Liver (tissue), 9 donors: ENCODE data around the gene CAB39. TPM values are rescaled to one million over a fixed set of nuclear protein-coding genes. Genes with fewer than 3 reads are reported as not detected.
"Not testable (repeated sequence)": the region's sequence is repeated elsewhere in the genome, so short reads cannot be mapped to it uniquely, and the experiment has no call there.

Experiments used
- DNase-seq: peaks from one replicate; pipeline ENCODE4 v3.0.0-alpha.2; 2017; ENCODE audit warnings: low spot score
- H3K27ac ChIP-seq, 2 donors: one replicate each; pipeline ENCODE4 v1.7.0; 2013; ENCODE audit warnings: inconsistent platforms in 2 of 2, low read length in 2 of 2, control low read depth in 1 of 2, low read depth in 1 of 2, mild to moderate bottlenecking in 1 of 2
- H3K27me3 ChIP-seq, 4 donors: one replicate each; pipeline versions ENCODE4 v1.6.1 to v1.7.0; 2013; ENCODE audit warnings: low read length in 3 of 4, inconsistent platforms in 1 of 4, mild to moderate bottlenecking in 1 of 4, moderate library complexity in 1 of 4; ENCODE audit not compliant: control insufficient read depth in 4 of 4, insufficient read depth in 4 of 4
- H3K36me3 ChIP-seq, 4 donors: one replicate each; pipeline versions ENCODE4 v1.6.1 to v1.7.0; 2013; ENCODE audit warnings: low read length in 3 of 4, mild to moderate bottlenecking in 3 of 4, low read depth in 1 of 4, moderate library complexity in 1 of 4; ENCODE audit not compliant: control insufficient read depth in 4 of 4, insufficient read depth in 3 of 4
- H3K4me1 ChIP-seq, 4 donors: one replicate each; pipeline versions ENCODE4 v1.6.1 to v1.7.0; 2013; ENCODE audit warnings: low read length in 3 of 4, mild to moderate bottlenecking in 3 of 4, moderate library complexity in 1 of 4; ENCODE audit not compliant: control insufficient read depth in 4 of 4, insufficient read depth in 4 of 4
- H3K4me3 ChIP-seq, 3 donors: one replicate each; pipeline versions ENCODE4 v1.6.1 to v1.7.0; 2013; ENCODE audit warnings: low read length in 3 of 3, control low read depth in 1 of 3, low read depth in 1 of 3, mild to moderate bottlenecking in 1 of 3
- H3K9ac ChIP-seq, 2 donors: one replicate each; pipeline ENCODE4 v1.7.0; 2013; ENCODE audit warnings: low read length in 2 of 2, mild to moderate bottlenecking in 2 of 2, moderate library complexity in 2 of 2, control low read depth in 1 of 2, low read depth in 1 of 2
- H3K9me3 ChIP-seq, 4 donors: one replicate each; pipeline versions ENCODE4 v1.6.1 to v1.7.0; 2013; ENCODE audit warnings: low read length in 3 of 4; ENCODE audit not compliant: control insufficient read depth in 4 of 4
- EGR1 ChIP-seq, 2 donors: IDR thresholded peaks; 2 replicates each; pipeline ENCODE4 v1.6.1; 2016 to 2018; ENCODE audit warnings: antibody characterized with exemption in 2 of 2, low read depth in 2 of 2
- FOXA1 ChIP-seq: IDR thresholded peaks from 2 replicates; pipeline ENCODE4 v1.6.1; 2016; ENCODE audit warnings: antibody characterized with exemption
- FOXA2 ChIP-seq: IDR thresholded peaks from 2 replicates; pipeline ENCODE4 v1.6.1; 2016; ENCODE audit warnings: antibody characterized with exemption
- GABPA ChIP-seq, 2 donors: IDR thresholded peaks in 1 of 2; conservative IDR thresholded peaks in 1 of 2; 2 replicates each; pipeline ENCODE4 v1.6.1; 2016; ENCODE audit warnings: antibody characterized with exemption in 2 of 2, mild to moderate bottlenecking in 1 of 2, moderate library complexity in 1 of 2
- HNF4A ChIP-seq, 2 donors: conservative IDR thresholded peaks; 2 replicates each; pipeline ENCODE4 v1.6.1; 2016; ENCODE audit warnings: antibody characterized with exemption in 2 of 2, mild to moderate bottlenecking in 2 of 2
- HNF4G ChIP-seq: IDR thresholded peaks from 2 replicates; pipeline ENCODE4 v1.6.1; 2016; ENCODE audit warnings: antibody characterized with exemption
- MAX ChIP-seq: IDR thresholded peaks from 2 replicates; pipeline ENCODE4 v1.6.1; 2016; ENCODE audit warnings: antibody characterized with exemption
- NR2F2 ChIP-seq: IDR thresholded peaks from 2 replicates; pipeline ENCODE4 v1.6.1; 2016; ENCODE audit warnings: antibody characterized with exemption
- RXRA ChIP-seq, 2 donors: IDR thresholded peaks; 2 replicates each; pipeline ENCODE4 v1.6.1; 2017 to 2018; ENCODE audit warnings: antibody characterized with exemption in 2 of 2, mild to moderate bottlenecking in 1 of 2
- SP1 ChIP-seq: IDR thresholded peaks from 2 replicates; pipeline ENCODE4 v1.6.1; 2018; ENCODE audit warnings: antibody characterized with exemption, mild to moderate bottlenecking
- ZBTB33 ChIP-seq: IDR thresholded peaks from 2 replicates; pipeline ENCODE4 v1.6.1; 2016; ENCODE audit warnings: antibody characterized with exemption
- WGBS: extraction: QIAGEN DNeasy Blood & Tissue Kit; methylation state at CpG from one replicate; pipeline ENCODE4 v1.1.7; 2013; 5-methylcytosine and 5-hydroxymethylcytosine counted together
- polyA plus RNA-seq, 2 donors: library from polyadenylated mRNA; stranded (reverse) in 1 of 2; unstranded in 1 of 2; fragments of 200-250 nt in 1 of 2; fragments of >200 nt in 1 of 2; fragmentation: Nextera tagmentation in 1 of 2; extraction: Ambion mirVana in 1 of 2; gene quantifications; one replicate each; pipeline versions ENCODE4 v1.2.1 to v1.2.3, GENCODE V29; 2013 to 2015
- total RNA-seq, 2 donors: library from RNA; depleted of rRNA; stranded (reverse); fragments of >200 nt; gene quantifications; one replicate each; pipeline ENCODE4 v1.2.3, GENCODE V29; 2014
- TF ChIP-seq, protein P1 (sequence below): fragments of 150-350 bp; IDR thresholded peaks from 2 replicates; pipeline ENCODE4 v1.5.1; 2017; ENCODE audit warnings: improper control_type of control experiment, low read depth, low read length; ENCODE audit not compliant: missing input control
- TF ChIP-seq, protein P2 (sequence below): IDR thresholded peaks from 2 replicates; pipeline ENCODE4 v1.6.1; 2016; ENCODE audit warnings: antibody characterized with exemption, mild to moderate bottlenecking
- donor health status: healthy.
- donor health status: healthy.
- donor health status: healthy.
- donor health status: healthy.
- donor health status: healthy.

Gene CAB39
- total and polyA plus RNA-seq, 4 donors, result 9.2 to 39.8 (median 26.5) TPM

GRCh38 chr2:230723363-230723762 lies 10.7 kb downstream of the CAB39 start (continued):
- no peak for TF ChIP-seq MAX
- no peak for TF ChIP-seq RXRA (IDR thresholded peaks at IDR 0.05)
- TF ChIP-seq EGR1 (IDR thresholded peaks at IDR 0.05; ENCODE audit: low read depth in 2 of 2), result no peak
- TF ChIP-seq, protein P1, sequence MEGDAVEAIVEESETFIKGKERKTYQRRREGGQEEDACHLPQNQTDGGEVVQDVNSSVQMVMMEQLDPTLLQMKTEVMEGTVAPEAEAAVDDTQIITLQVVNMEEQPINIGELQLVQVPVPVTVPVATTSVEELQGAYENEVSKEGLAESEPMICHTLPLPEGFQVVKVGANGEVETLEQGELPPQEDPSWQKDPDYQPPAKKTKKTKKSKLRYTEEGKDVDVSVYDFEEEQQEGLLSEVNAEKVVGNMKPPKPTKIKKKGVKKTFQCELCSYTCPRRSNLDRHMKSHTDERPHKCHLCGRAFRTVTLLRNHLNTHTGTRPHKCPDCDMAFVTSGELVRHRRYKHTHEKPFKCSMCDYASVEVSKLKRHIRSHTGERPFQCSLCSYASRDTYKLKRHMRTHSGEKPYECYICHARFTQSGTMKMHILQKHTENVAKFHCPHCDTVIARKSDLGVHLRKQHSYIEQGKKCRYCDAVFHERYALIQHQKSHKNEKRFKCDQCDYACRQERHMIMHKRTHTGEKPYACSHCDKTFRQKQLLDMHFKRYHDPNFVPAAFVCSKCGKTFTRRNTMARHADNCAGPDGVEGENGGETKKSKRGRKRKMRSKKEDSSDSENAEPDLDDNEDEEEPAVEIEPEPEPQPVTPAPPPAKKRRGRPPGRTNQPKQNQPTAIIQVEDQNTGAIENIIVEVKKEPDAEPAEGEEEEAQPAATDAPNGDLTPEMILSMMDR, result no peak

GRCh38 chr2:230724957-230725356 lies 12.3 kb downstream of the CAB39 start:
- not testable (repeated sequence) for H3K4me3 ChIP-seq, H3K27ac ChIP-seq, DNase-seq, H3K4me1 ChIP-seq, H3K9ac ChIP-seq, H3K9me3 ChIP-seq, H3K36me3 ChIP-seq, H3K27me3 ChIP-seq
- WGBS, result 98% methylated on average over 14 of the region's 14 CpGs

DNA sequence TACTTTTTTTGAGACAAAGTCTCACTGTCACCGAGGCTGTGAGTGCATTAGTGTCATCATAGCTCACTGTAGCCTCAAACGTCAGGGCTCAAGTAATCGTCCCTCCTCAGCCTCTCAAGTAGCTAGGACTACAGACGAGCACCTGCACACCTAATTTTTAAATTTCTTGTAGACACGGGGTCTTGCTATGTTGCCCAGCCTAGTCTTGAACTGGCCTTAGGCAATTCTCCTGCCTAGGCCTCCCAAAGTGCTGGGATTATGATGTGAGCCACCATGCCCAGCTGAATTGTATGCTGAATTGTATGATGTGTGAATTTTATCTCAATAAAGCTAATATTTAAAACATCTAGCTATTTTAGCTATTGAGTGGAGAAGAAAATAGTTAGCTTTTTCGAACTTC lies 18.9 kb downstream of the CAB39 start:
- DNase-seq, result no peak
- Histone ChIP-seq H3K36me3 (peaks cover 0 to 2% (median 0%) of the 10 kb centered on the region in 4 donors), H3K4me3 (no peak overlapping the region), H3K4me1 (peaks cover 0 to 9% (median 4%) of the 10 kb centered on the region in 4 donors), H3K27me3 (no peaks in the 10 kb centered on the region), H3K27ac (no peak overlapping the region), H3K9me3 (no peaks in the 10 kb centered on the region), H3K9ac (no peak overlapping the region)
- TF ChIP-seq, protein P1, result no peak
- TF ChIP-seq RXRA (IDR thresholded peaks at IDR 0.05) (no peak), FOXA1 (no peak), GABPA (IDR thresholded peaks at IDR 0.05 in 1 of 2, conservative IDR thresholded peaks at IDR 0.05 in 1 of 2) (no peak), ZBTB33 (no peak), NR2F2 (no peak), HNF4A (conservative IDR thresholded peaks at IDR 0.05) (no peak), FOXA2 (no peak), SP1 (no peak), HNF4G (no peak), MAX (no peak)
- TF ChIP-seq, protein P2, sequence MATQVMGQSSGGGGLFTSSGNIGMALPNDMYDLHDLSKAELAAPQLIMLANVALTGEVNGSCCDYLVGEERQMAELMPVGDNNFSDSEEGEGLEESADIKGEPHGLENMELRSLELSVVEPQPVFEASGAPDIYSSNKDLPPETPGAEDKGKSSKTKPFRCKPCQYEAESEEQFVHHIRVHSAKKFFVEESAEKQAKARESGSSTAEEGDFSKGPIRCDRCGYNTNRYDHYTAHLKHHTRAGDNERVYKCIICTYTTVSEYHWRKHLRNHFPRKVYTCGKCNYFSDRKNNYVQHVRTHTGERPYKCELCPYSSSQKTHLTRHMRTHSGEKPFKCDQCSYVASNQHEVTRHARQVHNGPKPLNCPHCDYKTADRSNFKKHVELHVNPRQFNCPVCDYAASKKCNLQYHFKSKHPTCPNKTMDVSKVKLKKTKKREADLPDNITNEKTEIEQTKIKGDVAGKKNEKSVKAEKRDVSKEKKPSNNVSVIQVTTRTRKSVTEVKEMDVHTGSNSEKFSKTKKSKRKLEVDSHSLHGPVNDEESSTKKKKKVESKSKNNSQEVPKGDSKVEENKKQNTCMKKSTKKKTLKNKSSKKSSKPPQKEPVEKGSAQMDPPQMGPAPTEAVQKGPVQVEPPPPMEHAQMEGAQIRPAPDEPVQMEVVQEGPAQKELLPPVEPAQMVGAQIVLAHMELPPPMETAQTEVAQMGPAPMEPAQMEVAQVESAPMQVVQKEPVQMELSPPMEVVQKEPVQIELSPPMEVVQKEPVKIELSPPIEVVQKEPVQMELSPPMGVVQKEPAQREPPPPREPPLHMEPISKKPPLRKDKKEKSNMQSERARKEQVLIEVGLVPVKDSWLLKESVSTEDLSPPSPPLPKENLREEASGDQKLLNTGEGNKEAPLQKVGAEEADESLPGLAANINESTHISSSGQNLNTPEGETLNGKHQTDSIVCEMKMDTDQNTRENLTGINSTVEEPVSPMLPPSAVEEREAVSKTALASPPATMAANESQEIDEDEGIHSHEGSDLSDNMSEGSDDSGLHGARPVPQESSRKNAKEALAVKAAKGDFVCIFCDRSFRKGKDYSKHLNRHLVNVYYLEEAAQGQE, result no peak
- 93% methylated on average over 6 of the region's 6 CpGs for WGBS
